Heart left ventricle (tissue), 16 donors: ENCODE data around the gene PITHD1. TPM values are rescaled to one million over a fixed set of nuclear protein-coding genes. Genes with fewer than 3 reads are reported as not detected.

Experiments used
- ATAC-seq, 4 donors: fragments of 200-7000 bp; cut with Tn5 transposase; one replicate each; pipeline ENCODE4 v1.9.1; 2020 to 2022; ENCODE audit warnings: moderate library complexity in 4 of 4, mild to moderate bottlenecking in 3 of 4, moderate number of reproducible peaks in 1 of 4
- DNase-seq, 5 donors: peaks; one replicate each; pipeline ENCODE4 v3.0.0-alpha.2; 2020
- H3K27ac ChIP-seq, 12 donors: fragments of 200-600 bp; sonication (generic) in 4 of 12; one replicate each; pipeline versions ENCODE4 v1.5.0 to v1.8.0; 2016 to 2022; ENCODE audit warnings: mild to moderate bottlenecking in 2 of 12
- H3K27me3 ChIP-seq, 9 donors: fragments of 200-600 bp; sonication (generic) in 2 of 9; one replicate each; pipeline versions ENCODE4 v1.5.1 to v1.8.0; 2016 to 2022; ENCODE audit warnings: mild to moderate bottlenecking in 3 of 9
- H3K36me3 ChIP-seq, 9 donors: fragments of 200-600 bp; sonication (generic) in 2 of 9; one replicate each; pipeline versions ENCODE4 v1.5.0 to v1.8.0; 2018 to 2022; ENCODE audit warnings: mild to moderate bottlenecking in 2 of 9
- H3K4me1 ChIP-seq, 12 donors: fragments of 200-600 bp; sonication (generic) in 4 of 12; one replicate each; pipeline versions ENCODE4 v1.5.0 to v1.8.0; 2016 to 2022; ENCODE audit warnings: mild to moderate bottlenecking in 3 of 12
- H3K4me3 ChIP-seq, 12 donors: fragments of 200-600 bp; sonication (generic) in 4 of 12; one replicate each; pipeline versions ENCODE4 v1.5.0 to v1.8.0; 2017 to 2022; ENCODE audit warnings: mild to moderate bottlenecking in 9 of 12, moderate library complexity in 4 of 12
- H3K9me3 ChIP-seq, 12 donors: fragments of 200-600 bp; sonication (generic) in 4 of 12; one replicate each; pipeline versions ENCODE4 v1.5.0 to v1.8.0; 2016 to 2022; ENCODE audit warnings: mild to moderate bottlenecking in 1 of 12
- POLR2A ChIP-seq, 2 donors: fragments of 450-650 bp; IDR thresholded peaks; one replicate each; pipeline ENCODE4 v1.6.1; 2017; ENCODE audit warnings: antibody characterized with exemption in 2 of 2, mild to moderate bottlenecking in 2 of 2, moderate library complexity in 2 of 2
- WGBS, 4 donors: extraction: QIAGEN DNeasy Blood & Tissue Kit in 2 of 4; methylation state at CpG; one replicate each; pipeline versions ENCODE4 v1.1.5 to v1.1.7; 2013 to 2018; 5-methylcytosine and 5-hydroxymethylcytosine counted together
- intact Hi-C, 10 donors: fragments of 100-400 bp; cut with DNase I; formaldehyde crosslinking; loops; one replicate each; pipeline versions ENCODE4 v1.11.1 to v1.14.2; 2022
- polyA plus RNA-seq, 2 donors: library from polyadenylated mRNA; stranded (reverse); fragments of 200-250 nt; gene quantifications; one replicate each; pipeline ENCODE4 v1.2.3, GENCODE V29; 2013
- total RNA-seq, 9 donors: library from RNA; depleted of rRNA in 2 of 9; stranded (reverse); fragments of >200 nt in 2 of 9; fragmentation: NEBNext Ultra II Directional in 3 of 9; extraction: Animal tissue kit (Norgen Biotek cat#: 25700) in 3 of 9; gene quantifications; one replicate each; pipeline versions ENCODE4 v1.1.0 to v1.2.4, GENCODE V29; 2016 to 2023
- TF ChIP-seq, protein P1 (sequence below), 12 donors: fragments of 200-600 bp; sonication (generic) in 4 of 12; IDR thresholded peaks; one replicate each; pipeline versions ENCODE4 v1.5.0 to v1.8.0; 2018 to 2022; ENCODE audit warnings: antibody characterized with exemption in 12 of 12, mild to moderate bottlenecking in 5 of 12
- donor health status: ischemic (EF 13 %, LVEDD 7.1; RV severe dilation, severe dysfunction).
- donor health status: healthy with polysubstance abuse.
- donor health status: DM: no; HTN: yes; CAD: no.
- donor health status: DM: no; HTN: no; CAD: no.
- donor health status: ischemic (EF 25% LVEDD 6.9; RV normal size, moderate dysfunction).
- donor health status: ischemic (EF 25% LVEDD 5.7; RV mildly dilated, moderate dysfunction).
- donor health status: healthy.
- donor health status: DM: yes; HTN: yes; CAD: no.
- donor health status: ischemic (EF 35%, LVEDD 5.7; RV mildly dilated, moderate dysfunction).
- donor health status: nonischemic (EF 11% LVEDD 7.7; RV severe dilation, severe dysfunction).
- donor health status: DM: yes; HTN: yes; CAD: no.
- donor health status: PGD.
- donor health status: ischemic (EF 29% LVEDD 5.4; RV normal size, mild dysfunction).
- donor health status: nonischemic (EF 23%, LVEDD 6.1; RV moderate dilation, normal function).

Gene PITHD1
- total and polyA plus RNA-seq, 11 donors, result 31.8 to 86.4 (median 46.2) TPM

DNA sequence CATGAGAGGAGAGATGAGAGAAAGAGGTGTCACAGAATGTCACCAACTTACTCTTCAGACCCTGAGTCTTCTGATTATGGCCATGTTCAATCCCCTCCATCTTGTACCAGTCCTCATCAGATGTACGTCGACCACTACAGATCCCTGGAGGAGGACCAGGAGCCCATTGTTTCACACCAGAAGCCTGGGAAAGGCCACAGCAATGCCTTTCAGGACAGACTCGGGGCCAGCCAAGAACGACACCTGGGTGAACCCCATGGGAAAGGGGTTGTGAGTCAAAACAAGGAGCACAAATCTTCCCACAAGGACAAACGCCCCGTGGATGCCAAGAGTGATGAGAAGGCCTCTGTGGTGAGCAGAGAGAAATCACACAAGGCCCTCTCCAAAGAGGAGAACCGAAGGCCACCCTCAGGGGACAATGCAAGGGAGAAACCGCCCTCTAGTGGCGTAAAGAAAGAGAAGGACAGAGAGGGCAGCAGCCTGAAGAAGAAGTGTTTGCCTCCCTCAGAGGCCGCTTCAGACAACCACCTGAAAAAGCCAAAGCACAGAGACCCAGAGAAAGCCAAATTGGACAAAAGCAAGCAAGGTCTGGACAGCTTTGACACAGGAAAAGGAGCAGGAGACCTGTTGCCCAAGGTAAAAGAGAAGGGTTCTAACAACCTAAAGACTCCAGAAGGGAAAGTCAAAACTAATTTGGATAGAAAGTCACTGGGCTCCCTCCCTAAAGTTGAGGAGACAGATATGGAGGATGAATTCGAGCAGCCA, 27.0 kb upstream of the PITHD1 start:
- H3K27ac ChIP-seq, result peak overlapping the region in 1 of 12 donors; percentile 4
- peaks cover 0 to 48% (median 10%) of the 10 kb centered on the region in 12 donors for H3K4me1 ChIP-seq
- ATAC-seq (peak; percentile 7 to 72 (median 62)), DNase-seq (peak in 1 of 5 donors; percentile 29)
- intact Hi-C loops, result loop anchor here in 1 of 10 donors (10.0 kb wide), 1 partner anchor 196 kb away; the partner anchor contains the start of gene ID3
- H3K36me3 ChIP-seq, result peaks cover 0 to 95% (median 69%) of the 10 kb centered on the region in 9 donors
- 50 to 54% (median 52%) methylated on average over 11 of the region's 11 CpGs for WGBS, 4 donors
- no peak overlapping the region for H3K4me3 ChIP-seq
- no peaks in the 10 kb centered on the region for H3K9me3 ChIP-seq
- H3K27me3 ChIP-seq, result no peaks in the 10 kb centered on the region
- no peak for TF ChIP-seq POLR2A (IDR thresholded peaks at IDR 0.05)
- TF ChIP-seq, protein P1, sequence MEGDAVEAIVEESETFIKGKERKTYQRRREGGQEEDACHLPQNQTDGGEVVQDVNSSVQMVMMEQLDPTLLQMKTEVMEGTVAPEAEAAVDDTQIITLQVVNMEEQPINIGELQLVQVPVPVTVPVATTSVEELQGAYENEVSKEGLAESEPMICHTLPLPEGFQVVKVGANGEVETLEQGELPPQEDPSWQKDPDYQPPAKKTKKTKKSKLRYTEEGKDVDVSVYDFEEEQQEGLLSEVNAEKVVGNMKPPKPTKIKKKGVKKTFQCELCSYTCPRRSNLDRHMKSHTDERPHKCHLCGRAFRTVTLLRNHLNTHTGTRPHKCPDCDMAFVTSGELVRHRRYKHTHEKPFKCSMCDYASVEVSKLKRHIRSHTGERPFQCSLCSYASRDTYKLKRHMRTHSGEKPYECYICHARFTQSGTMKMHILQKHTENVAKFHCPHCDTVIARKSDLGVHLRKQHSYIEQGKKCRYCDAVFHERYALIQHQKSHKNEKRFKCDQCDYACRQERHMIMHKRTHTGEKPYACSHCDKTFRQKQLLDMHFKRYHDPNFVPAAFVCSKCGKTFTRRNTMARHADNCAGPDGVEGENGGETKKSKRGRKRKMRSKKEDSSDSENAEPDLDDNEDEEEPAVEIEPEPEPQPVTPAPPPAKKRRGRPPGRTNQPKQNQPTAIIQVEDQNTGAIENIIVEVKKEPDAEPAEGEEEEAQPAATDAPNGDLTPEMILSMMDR (IDR thresholded peaks at IDR 0.05), result peak; percentile 39 to 70 (median 52)

DNA sequence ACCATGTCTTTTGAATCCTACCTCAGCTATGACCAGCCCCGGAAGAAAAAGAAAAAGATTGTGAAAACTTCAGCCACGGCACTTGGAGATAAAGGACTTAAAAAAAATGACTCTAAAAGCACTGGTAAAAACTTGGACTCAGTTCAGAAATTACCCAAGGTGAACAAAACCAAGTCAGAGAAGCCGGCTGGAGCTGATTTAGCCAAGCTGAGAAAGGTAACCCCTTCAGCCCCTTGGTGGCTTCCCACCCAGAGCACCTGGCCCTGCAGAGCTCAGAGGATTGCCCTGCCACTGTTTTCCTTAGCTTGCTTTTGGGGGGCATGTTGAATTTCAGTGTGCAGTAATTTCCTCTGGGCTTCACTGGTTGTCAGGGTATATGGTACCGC, 26.4 kb upstream of the PITHD1 start:
- peak overlapping the region in 1 of 12 donors; percentile 4 for H3K27ac ChIP-seq
- peaks cover 0 to 98% (median 69%) of the 10 kb centered on the region in 9 donors for H3K36me3 ChIP-seq
- no peaks in the 10 kb centered on the region for H3K27me3 ChIP-seq
- no peak for DNase-seq
- no peak for ATAC-seq
- TF ChIP-seq, protein P1 (IDR thresholded peaks at IDR 0.05), result no peak
- TF ChIP-seq POLR2A (IDR thresholded peaks at IDR 0.05), result no peak
- peaks cover 0 to 45% (median 8%) of the 10 kb centered on the region in 12 donors for H3K4me1 ChIP-seq
- intact Hi-C loops, result loop anchor here in 1 of 10 donors (10.0 kb wide), 1 partner anchor 197 kb away; the partner anchor contains the start of gene ID3
- 68 to 77% (median 74%) methylated on average over 4 of the region's 4 CpGs for WGBS, 4 donors
- H3K4me3 ChIP-seq, result no peak overlapping the region
- H3K9me3 ChIP-seq, result no peaks in the 10 kb centered on the region

DNA sequence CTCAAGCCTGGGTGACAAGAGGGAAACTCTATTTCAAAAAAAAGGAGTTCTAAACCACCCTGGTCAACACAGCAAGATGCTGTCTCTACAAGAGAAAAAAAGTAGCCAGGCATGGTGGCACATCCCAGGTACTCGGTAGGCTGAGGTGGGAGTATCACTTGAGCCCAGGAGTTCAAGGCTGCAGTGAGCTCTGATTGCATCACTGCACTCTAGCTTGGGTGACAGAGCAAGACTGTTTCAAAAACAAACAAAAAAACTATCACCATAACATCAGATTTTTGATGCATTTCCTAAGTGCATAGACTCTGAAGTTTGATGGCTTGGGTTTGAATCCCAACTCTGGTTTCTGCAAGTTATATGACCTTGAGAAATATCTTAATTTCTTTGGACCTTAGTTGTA, 25.3 kb upstream of the PITHD1 start:
- ATAC-seq (no peak), DNase-seq (no peak)
- 85 to 97% (median 93%) methylated on average over 1 of the region's 1 CpG for WGBS, 4 donors
- intact Hi-C loops, result loop anchor here in 1 of 10 donors (10.0 kb wide), 1 partner anchor 198 kb away; the partner anchor contains the start of gene ID3
- Histone ChIP-seq H3K4me1 (peaks cover 0 to 41% (median 4%) of the 10 kb centered on the region in 12 donors), H3K4me3 (no peak overlapping the region), H3K9me3 (no peaks in the 10 kb centered on the region), H3K27me3 (no peaks in the 10 kb centered on the region), H3K36me3 (peaks cover 0 to 98% (median 79%) of the 10 kb centered on the region in 9 donors), H3K27ac (no peak overlapping the region)
- TF ChIP-seq, protein P1 (IDR thresholded peaks at IDR 0.05), result no peak
- no peak for TF ChIP-seq POLR2A (IDR thresholded peaks at IDR 0.05)

DNA sequence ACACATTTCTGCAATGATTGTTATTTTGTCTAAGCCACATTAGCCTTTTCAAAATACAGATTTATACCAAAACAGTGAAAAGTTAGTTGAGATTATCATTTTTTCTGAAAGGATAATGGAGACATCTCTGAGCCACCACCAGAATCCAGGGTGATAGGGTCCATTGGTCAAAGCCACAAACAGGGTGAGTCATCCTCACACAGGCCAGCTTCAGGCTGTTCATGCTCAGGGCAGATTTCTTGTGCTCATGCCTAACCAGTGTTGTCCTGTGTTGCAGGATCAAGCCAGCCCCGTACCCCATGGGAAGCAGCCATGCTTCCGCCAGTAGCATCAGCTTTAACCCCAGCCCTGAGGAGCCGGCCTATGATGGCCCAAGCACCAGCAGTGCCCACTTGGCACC, 21.5 kb upstream of the PITHD1 start:
- TF ChIP-seq, protein P1 (IDR thresholded peaks at IDR 0.05), result no peak
- no peak for TF ChIP-seq POLR2A (IDR thresholded peaks at IDR 0.05)
- no peak for DNase-seq
- Histone ChIP-seq H3K36me3 (peaks cover 0 to 100% (median 92%) of the 10 kb centered on the region in 9 donors), H3K27me3 (no peaks in the 10 kb centered on the region), H3K4me1 (peaks cover 0 to 61% (median 23%) of the 10 kb centered on the region in 12 donors), H3K27ac (no peak overlapping the region), H3K4me3 (no peak overlapping the region), H3K9me3 (no peaks in the 10 kb centered on the region)
- intact Hi-C loops, result loop anchor here in 1 of 10 donors (10.0 kb wide), 1 partner anchor 202 kb away; the partner anchor contains the start of gene ID3
- WGBS, 4 donors, result 91 to 97% (median 92%) methylated on average over 3 of the region's 3 CpGs
- ATAC-seq, result no peak
